GM12878 (cell line): ENCODE measurements around the gene ABCG2. TPM values are rescaled to one million over a fixed set of nuclear protein-coding genes. Genes with fewer than 3 reads are reported as not detected.

Experiments used
- ATAC-seq: fragments of 200-7000 bp; cut with Tn5 transposase; 3 replicates; pipeline ENCODE4 v1.9.1; 2020; ENCODE audit warnings: mild to moderate bottlenecking, moderate library complexity
- BruUV-seq: library from RNA; stranded (reverse); fragments of 400-500 nt; replicated peaks from 2 replicates; lab custom pipeline; 2021; lab: Mats Ljungman, UMichigan
- CTCF ChIA-PET: fragments of 300-600 bp; sonication (Branson Sonifier 250); formaldehyde crosslinking; extraction: SDS; loops from one replicate; lab custom pipeline; 2021; ENCODE audit warnings: inconsistent platforms; lab: Yijun Ruan, JAX
- POLR2A ChIA-PET: fragments of 350-600 bp; formaldehyde crosslinking; extraction: SDS; loops from one replicate; lab custom pipeline; 2021; ENCODE audit warnings: inconsistent platforms; lab: Charles Lee
- RAD21 ChIA-PET: fragments of 300-600 bp; sonication (Branson Sonifier 250); formaldehyde crosslinking; loops from one replicate; lab custom pipeline; 2023; ENCODE audit warnings: antibody characterized with exemption; ENCODE audit not compliant: unreplicated experiment; lab: Charles Lee
- SMC1A ChIA-PET: fragments of 300-600 bp; sonication (Branson Sonifier 250); formaldehyde crosslinking; loops from one replicate; lab custom pipeline; 2023; ENCODE audit not compliant: unreplicated experiment, uncharacterized antibody; lab: Charles Lee
- DNase-seq: peaks from one replicate; pipeline ENCODE4 v3.0.0-alpha.2; 2011; ENCODE audit warnings: low read depth, low spot score
- FAIRE-seq: peaks from 3 replicates; lab custom pipeline; 2011; peaks lifted over from hg19 to GRCh38; lab: Jason Lieb, UNC
- H2AFZ ChIP-seq: 2 replicates; pipeline ENCODE4 v1.6.0; 2011; ENCODE audit warnings: low read depth, low read length, control low read depth; ENCODE audit not compliant: control insufficient read depth
- H3K27ac ChIP-seq: 2 replicates; pipeline ENCODE4 v1.5.1; 2011; ENCODE audit warnings: control low read depth; ENCODE audit not compliant: control insufficient read depth, insufficient read depth
- H3K27me3 ChIP-seq, 2 experiments: replicated peaks in 1 of 2; 2 replicates each; pipeline versions ENCODE4 v1.6.0 to v1.6.1; 2011; ENCODE audit warnings: low read length in 1 of 2; ENCODE audit not compliant: control insufficient read depth in 2 of 2, insufficient read depth in 2 of 2
- H3K36me3 ChIP-seq, 2 experiments: 2 replicates each; pipeline ENCODE4 v1.5.1; 2011; ENCODE audit warnings: low read length in 1 of 2; ENCODE audit not compliant: control insufficient read depth in 2 of 2, insufficient read depth in 2 of 2
- H3K4me1 ChIP-seq: 2 replicates; pipeline ENCODE4 v1.6.1; 2011; ENCODE audit warnings: mild to moderate bottlenecking, low read length, moderate library complexity, mixed read lengths; ENCODE audit not compliant: control insufficient read depth, insufficient read depth
- H3K4me2 ChIP-seq: 2 replicates; pipeline ENCODE4 v1.6.0; 2011; ENCODE audit warnings: control low read depth; ENCODE audit not compliant: control insufficient read depth, insufficient read depth
- H3K4me3 ChIP-seq: fragments of 200-600 bp; sonication (generic); 2 replicates; pipeline ENCODE4 v1.5.1; 2016
- H3K79me2 ChIP-seq: 2 replicates; pipeline ENCODE4 v1.6.0; 2011; ENCODE audit warnings: low read length; ENCODE audit not compliant: control insufficient read depth, insufficient read depth
- H3K9ac ChIP-seq: 2 replicates; pipeline ENCODE4 v1.8.0; 2011; ENCODE audit warnings: low read length, control low read depth, mixed read lengths; ENCODE audit not compliant: control insufficient read depth, insufficient read depth
- H3K9me3 ChIP-seq: replicated peaks from 3 replicates; pipeline ENCODE4 v1.5.1; 2011; ENCODE audit warnings: mild to moderate bottlenecking, low read length; ENCODE audit not compliant: control insufficient read depth, insufficient read depth
- H4K20me1 ChIP-seq: 2 replicates; pipeline ENCODE4 v1.6.0; 2011; ENCODE audit not compliant: control insufficient read depth, insufficient read depth
- CBX3 ChIP-seq: fragments of 200-600 bp; sonication (generic); IDR thresholded peaks from 2 replicates; pipeline ENCODE4 v1.6.1; 2016; ENCODE audit warnings: low read depth, borderline replicate concordance
- CHD2 ChIP-seq: IDR thresholded peaks from 2 replicates; pipeline ENCODE4 v1.6.1; 2011; ENCODE audit warnings: low read depth, low read length, improper control_type of control experiment, borderline replicate concordance
- ELK1 ChIP-seq: IDR thresholded peaks from 2 replicates; pipeline ENCODE4 v1.6.1; 2012; ENCODE audit warnings: low read depth, low read length, improper control_type of control experiment
- GABPA ChIP-seq: IDR thresholded peaks from 2 replicates; pipeline ENCODE4 v1.6.1; 2014; ENCODE audit warnings: antibody characterized with exemption, low read depth, mild to moderate bottlenecking, inconsistent platforms
- JUND ChIP-seq: IDR thresholded peaks from 2 replicates; pipeline ENCODE4 v1.6.1; 2012; ENCODE audit warnings: low read depth, mild to moderate bottlenecking, low read length, improper control_type of control experiment, moderate library complexity
- MYC ChIP-seq: IDR thresholded peaks from 2 replicates; pipeline ENCODE4 v1.6.1; 2011; ENCODE audit warnings: mild to moderate bottlenecking, low read length, moderate library complexity, inconsistent platforms; ENCODE audit not compliant: insufficient read depth, insufficient replicate concordance, insufficient read length, severe bottlenecking
- NFYB ChIP-seq: IDR thresholded peaks from 2 replicates; pipeline ENCODE4 v1.6.1; 2011; ENCODE audit warnings: low read depth, mild to moderate bottlenecking, low read length, improper control_type of control experiment, moderate library complexity; ENCODE audit not compliant: insufficient read depth
- NR2F1 ChIP-seq: fragments of 450-650 bp; conservative IDR thresholded peaks from 2 replicates; pipeline ENCODE4 v1.6.1; 2017; ENCODE audit warnings: mild to moderate bottlenecking
- PRDM15 ChIP-seq: fragments of 450-650 bp; formaldehyde crosslinking; IDR thresholded peaks from 2 replicates; pipeline ENCODE4 v1.4.0; 2020; ENCODE audit warnings: mild to moderate bottlenecking, moderate library complexity
- RBBP5 ChIP-seq: fragments of 200-600 bp; sonication (generic); conservative IDR thresholded peaks from 2 replicates; pipeline ENCODE4 v1.6.1; 2016
- RELA ChIP-seq: fragments of 450-650 bp; IDR thresholded peaks from 2 replicates; pipeline ENCODE4 v1.8.0; 2014; ENCODE audit warnings: borderline replicate concordance; ENCODE audit not compliant: partially characterized antibody
- ZNF24 ChIP-seq: fragments of 450-650 bp; IDR thresholded peaks from 2 replicates; pipeline ENCODE4 v1.6.1; 2017; ENCODE audit warnings: antibody characterized with exemption, mild to moderate bottlenecking
- WGBS: methylation state at CpG from one replicate; pipeline ENCODE4 v1.1.6; 2016; ENCODE audit warnings: low lambda C conversion rate; ENCODE audit not compliant: insufficient replicate concordance, insufficient coverage; ENCODE audit errors: missing lambda C conversion rate; 5-methylcytosine and 5-hydroxymethylcytosine counted together
- in situ Hi-C: fragments of 300-500 bp; cut with MboI; formaldehyde crosslinking; loops from 9 replicates; pipeline ENCODE4 v1.14.3; 2018; ENCODE audit warnings: mixed read lengths
- intact Hi-C: fragments of 100-400 bp; cut with micrococcal nuclease; formaldehyde crosslinking; loops from one replicate; pipeline ENCODE4 v1.14.2; 2022; ENCODE audit not compliant: unreplicated experiment
- polyA plus RNA-seq, 11 experiments: library from polyadenylated mRNA; depleted of rRNA in 4 of 11; unstranded in 6 of 11; stranded (reverse) in 5 of 11; fragments of >200 nt; fragmentation: Nextera tagmentation in 4 of 11; fragmentation: Illumina TruSeq in 1 of 11; extraction: Ambion mirVana in 4 of 11; extraction: Trizol in 1 of 11; gene quantifications; 1 replicate in 1 of 11; 2 replicates in 10 of 11; pipeline versions ENCODE4 v1.2.1 to v1.2.3, GENCODE V29; 2011 to 2016; ENCODE audit warnings: inconsistent platforms in 2 of 11, missing spikeins in 2 of 11, low read depth in 1 of 11
- total RNA-seq, 4 experiments: library from RNA; depleted of rRNA in 3 of 4; stranded (reverse); fragments of >200 nt in 3 of 4; fragmentation: Illumina TruSeq in 1 of 4; extraction: Trizol in 1 of 4; gene quantifications; 2 replicates each; pipeline versions ENCODE4 v1.2.1 to v1.2.3, GENCODE V29; 2013 to 2021
- TF ChIP-seq, protein P1 (sequence below), 3 experiments: IDR thresholded peaks in 2 of 3; conservative IDR thresholded peaks in 1 of 3; 2 replicates each; pipeline ENCODE4 v1.5.1; 2011; ENCODE audit warnings: low read depth in 3 of 3, low read length in 3 of 3, mild to moderate bottlenecking in 3 of 3, control low read depth in 2 of 3, moderate library complexity in 2 of 3, inconsistent platforms in 1 of 3, mixed read lengths in 1 of 3; ENCODE audit not compliant: control insufficient read depth in 2 of 3, insufficient read depth in 1 of 3; ENCODE audit errors: extremely low read depth in 1 of 3

ABCG2 gene
- total and polyA plus RNA-seq, 10 of the 15 experiments (the other 5 are each of a cell fraction or from before 2014, with no cell fraction given): 0.03 to 0.06 (median 0.04) TPM; not detected in 7

DNA sequence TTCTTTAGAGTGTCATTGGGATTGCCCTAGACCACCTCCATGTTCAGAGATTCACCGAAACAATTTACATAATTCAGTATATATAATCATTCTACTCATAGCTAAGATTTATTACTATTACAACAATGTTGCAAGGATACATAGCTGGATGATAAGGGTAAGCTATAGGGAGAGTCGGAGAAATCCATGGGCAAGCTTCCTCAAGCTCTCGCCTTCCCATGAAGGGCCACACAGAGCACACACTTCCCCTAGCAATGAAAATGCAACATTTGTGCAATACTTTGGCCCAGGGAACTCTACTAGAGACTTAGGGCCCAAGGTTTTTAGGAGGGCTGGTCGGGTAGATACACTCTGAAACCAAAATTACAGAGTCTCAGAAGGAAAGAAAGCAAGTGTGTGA lies 49.7 kb upstream of the ABCG2 start:
- Histone ChIP-seq H3K79me2 (no peaks in the 10 kb centered on the region), H2AFZ (no peak overlapping the region), H3K4me2 (no peak overlapping the region), H3K4me1 (no peaks in the 10 kb centered on the region), H3K4me3 (no peak overlapping the region), H3K36me3 (no peaks in the 10 kb centered on the region), H3K9me3 (no peaks in the 10 kb centered on the region), H4K20me1 (no peaks in the 10 kb centered on the region), H3K27ac (no peak overlapping the region), H3K9ac (no peak overlapping the region), H3K27me3 (no peaks in the 10 kb centered on the region; a peak in 1 of 4 replicates)
- FAIRE-seq: no peak
- no peak for TF ChIP-seq RELA
- TF ChIP-seq ELK1: no peak
- no peak for TF ChIP-seq ZNF24
- no peak for TF ChIP-seq PRDM15 (CRISPR knock-in tag)
- TF ChIP-seq MYC: no peak
- TF ChIP-seq NFYB: no peak
- TF ChIP-seq, protein P1, sequence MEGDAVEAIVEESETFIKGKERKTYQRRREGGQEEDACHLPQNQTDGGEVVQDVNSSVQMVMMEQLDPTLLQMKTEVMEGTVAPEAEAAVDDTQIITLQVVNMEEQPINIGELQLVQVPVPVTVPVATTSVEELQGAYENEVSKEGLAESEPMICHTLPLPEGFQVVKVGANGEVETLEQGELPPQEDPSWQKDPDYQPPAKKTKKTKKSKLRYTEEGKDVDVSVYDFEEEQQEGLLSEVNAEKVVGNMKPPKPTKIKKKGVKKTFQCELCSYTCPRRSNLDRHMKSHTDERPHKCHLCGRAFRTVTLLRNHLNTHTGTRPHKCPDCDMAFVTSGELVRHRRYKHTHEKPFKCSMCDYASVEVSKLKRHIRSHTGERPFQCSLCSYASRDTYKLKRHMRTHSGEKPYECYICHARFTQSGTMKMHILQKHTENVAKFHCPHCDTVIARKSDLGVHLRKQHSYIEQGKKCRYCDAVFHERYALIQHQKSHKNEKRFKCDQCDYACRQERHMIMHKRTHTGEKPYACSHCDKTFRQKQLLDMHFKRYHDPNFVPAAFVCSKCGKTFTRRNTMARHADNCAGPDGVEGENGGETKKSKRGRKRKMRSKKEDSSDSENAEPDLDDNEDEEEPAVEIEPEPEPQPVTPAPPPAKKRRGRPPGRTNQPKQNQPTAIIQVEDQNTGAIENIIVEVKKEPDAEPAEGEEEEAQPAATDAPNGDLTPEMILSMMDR (IDR thresholded peaks at IDR 0.05 in 2 of 3, conservative IDR thresholded peaks at IDR 0.05 in 1 of 3; ENCODE audit: control insufficient read depth in 2 of 3, extremely low read depth in 1 of 3, insufficient read depth in 1 of 3, low read depth in 3 of 3, low read length in 3 of 3): no peak
- no peak for TF ChIP-seq CHD2
- no peak for TF ChIP-seq CBX3
- no peak for TF ChIP-seq NR2F1
- TF ChIP-seq RBBP5: no peak
- TF ChIP-seq GABPA: no peak
- TF ChIP-seq JUND: no peak
- ChIA-PET POLR2A (no interaction called here), RAD21 (no interaction called here), SMC1A (interaction anchor here (0.8 to 2.2 kb wide), 3 partner anchors 144 to 359 kb away, joined by 3 to 6 read pairs (median 3); no protein-coding TSS in a partner anchor), CTCF (interaction anchor here (0.9 to 9.0 kb wide), 9 partner anchors 11 to 359 kb away, joined by 3 to 159 read pairs (median 3); no protein-coding TSS in a partner anchor)
- no peak for ATAC-seq
- no peak for DNase-seq
- WGBS: 50% methylated on average over 4 of the region's 4 CpGs
- no TSS peak for BruUV-seq
- in situ Hi-C loops: loop anchor here (25.0 kb wide), 1 partner anchor 521 kb away; no protein-coding TSS in a partner anchor
- intact Hi-C loops: no loop called here
